Vagina (tissue), 2 donors: ENCODE results near the gene ATP6V0C. TPM values are rescaled to one million over a fixed set of nuclear protein-coding genes. Genes with fewer than 3 reads are reported as not detected.
"Not testable (repeated sequence)": the region's sequence is repeated elsewhere in the genome, so short reads cannot be mapped to it uniquely, and the experiment has no call there.

Source experiments
- DNase-seq, 2 donors: peaks; one replicate each; pipeline ENCODE4 v3.0.0-alpha.2; 2017; ENCODE audit errors: extremely low spot score in 2 of 2
- H3K27ac ChIP-seq: fragments of 200-600 bp; sonication (generic); one replicate; pipeline ENCODE4 v1.5.1; 2019
- H3K27me3 ChIP-seq: fragments of 200-600 bp; sonication (generic); one replicate; pipeline ENCODE4 v1.5.1; 2019
- H3K36me3 ChIP-seq, 2 donors: fragments of 200-600 bp; sonication (generic); one replicate each; pipeline ENCODE4 v1.5.1; 2017 to 2019
- H3K4me1 ChIP-seq: fragments of 200-600 bp; sonication (generic); one replicate; pipeline ENCODE4 v1.5.1; 2019
- H3K4me3 ChIP-seq, 2 donors: fragments of 200-600 bp; sonication (generic); 1 replicate in 1 of 2; 2 replicates in 1 of 2; pipeline ENCODE4 v1.5.1; 2016 to 2019
- H3K9me3 ChIP-seq: fragments of 200-600 bp; sonication (generic); one replicate; pipeline ENCODE4 v1.5.1; 2019
- CTCF ChIP-seq, 3 experiments: fragments of 450-650 bp in 2 of 3; fragments of 200-600 bp in 1 of 3; sonication (generic) in 1 of 3; IDR thresholded peaks; one replicate each; pipeline ENCODE4 v1.5.1; 2017 to 2019; ENCODE audit warnings: antibody characterized with exemption in 3 of 3, mild to moderate bottlenecking in 2 of 3, moderate library complexity in 2 of 3
- POLR2A ChIP-seq, 2 donors: fragments of 450-650 bp; IDR thresholded peaks; one replicate each; pipeline ENCODE4 v1.6.1; 2017; ENCODE audit warnings: antibody characterized with exemption in 2 of 2, mild to moderate bottlenecking in 2 of 2, moderate library complexity in 2 of 2
- POLR2AphosphoS5 ChIP-seq, 2 donors: sonication (generic); formaldehyde crosslinking; IDR thresholded peaks; one replicate each; pipeline ENCODE4 v1.9.0; 2017; ENCODE audit warnings: antibody characterized with exemption in 2 of 2, mild to moderate bottlenecking in 2 of 2, low read depth in 1 of 2; ENCODE audit not compliant: insufficient read depth in 1 of 2
- intact Hi-C: fragments of 100-400 bp; cut with DNase I; formaldehyde crosslinking; loops from one replicate; pipeline ENCODE4 v1.15.1; 2023
- total RNA-seq: library from RNA; depleted of rRNA; stranded (reverse); fragments of >200 nt; gene quantifications from one replicate; pipeline ENCODE4 v1.2.3, GENCODE V29; 2016

Gene ATP6V0C
- total RNA-seq, 1 donor from 2014 or later = 133 TPM

DNA sequence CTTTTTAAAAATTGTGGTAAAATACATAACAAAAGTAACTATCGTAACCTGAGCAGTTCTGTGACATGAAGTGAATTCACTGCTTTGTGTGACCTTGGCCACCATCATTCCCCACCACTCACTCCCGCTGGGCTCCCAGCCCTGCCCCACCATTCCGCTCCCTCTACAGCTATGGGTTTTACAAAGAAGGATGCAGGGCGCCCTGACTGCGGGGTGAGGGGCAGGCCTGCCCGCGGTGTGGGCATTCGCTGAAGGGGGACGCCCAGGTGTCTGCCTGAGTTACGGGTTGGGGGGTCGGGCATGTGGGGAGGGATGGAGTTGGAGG, 17.6 kb downstream of the ATP6V0C start, which contains the start of gene CEMP1:
Gene CEMP1, minus strand, starts transcription at position 38 of the 325 bp plus-strand sequence. CDS start 335 bp downstream, outside the sequence.
- intact Hi-C loops = no loop called here

DNA sequence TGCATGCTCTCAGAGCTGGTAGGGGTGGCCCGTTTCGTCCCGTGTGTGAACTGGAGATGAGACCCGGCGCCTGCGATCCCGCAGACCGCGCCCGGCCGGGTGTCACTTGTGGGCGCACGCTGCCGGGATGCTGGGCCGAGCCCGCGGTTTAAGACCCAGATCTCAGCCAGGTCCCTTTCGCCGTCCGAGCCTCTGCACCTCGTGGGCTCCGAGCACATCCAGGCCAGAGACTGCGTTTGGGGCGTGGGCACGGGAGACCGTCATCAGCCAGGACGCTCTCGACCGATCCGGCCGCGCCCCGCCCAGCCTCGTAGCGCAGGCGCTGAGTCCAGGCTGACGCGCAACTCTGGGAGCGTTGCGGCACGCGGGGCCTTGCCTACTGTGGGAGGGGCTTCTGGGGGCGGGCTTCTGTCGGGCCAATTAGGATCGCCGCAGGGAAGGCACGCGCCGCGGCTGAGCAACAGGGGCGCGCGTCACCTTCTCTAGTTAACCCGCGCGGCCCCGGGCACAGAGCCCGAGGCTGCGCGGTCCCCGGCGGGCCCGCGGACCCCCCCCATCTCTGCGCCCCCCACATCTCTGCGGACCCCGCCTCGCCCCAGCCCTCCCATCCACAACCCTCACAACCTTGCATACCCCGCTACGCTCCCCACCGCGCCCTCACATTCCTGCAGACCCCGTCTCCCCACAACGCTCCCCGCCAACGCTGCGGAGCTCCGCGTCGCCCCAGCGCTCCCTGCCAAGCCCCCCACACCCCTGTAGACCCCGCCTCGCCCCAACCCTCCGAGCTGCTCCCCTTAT, 18.1 kb downstream of the ATP6V0C start:
- Histone ChIP-seq H3K27me3 (no peaks in the 10 kb centered on the region), H3K27ac (peak overlapping the region; percentile 99), H3K4me3 (peak overlapping the region; percentile 83 to 88), H3K4me1 (peaks cover 29% of the 10 kb centered on the region), H3K9me3 (no peaks in the 10 kb centered on the region), H3K36me3 (peaks cover 0 to 21% of the 10 kb centered on the region in 2 donors)
- intact Hi-C loops = no loop called here
- TF ChIP-seq POLR2AphosphoS5 (IDR thresholded peaks at IDR 0.05; ENCODE audit: insufficient read depth in 1 of 2, low read depth in 1 of 2) (peak; percentile 93 to 95), POLR2A (IDR thresholded peaks at IDR 0.05) (peak in 1 of 2 donors; percentile 60), CTCF (IDR thresholded peaks at IDR 0.05) (no peak)
- DNase-seq = peak in 1 of 2 donors; percentile 98

More for the DNA sequence above, 17.6 kb downstream of the ATP6V0C start, which contains the start of gene CEMP1:
- Histone ChIP-seq H3K27ac (peak within 1 kb of the TSS; percentile 99), H3K36me3 (peaks cover 0 to 22% of the 10 kb centered on the region in 2 donors), H3K9me3 (no peaks in the 10 kb centered on the region), H3K4me3 (peak within 1 kb of the TSS; percentile 83 to 88), H3K27me3 (no peaks in the 10 kb centered on the region), H3K4me1 (peaks cover 23% of the 10 kb centered on the region)
- TF ChIP-seq POLR2AphosphoS5 (IDR thresholded peaks at IDR 0.05; ENCODE audit: insufficient read depth in 1 of 2, low read depth in 1 of 2) = no peak
- no peak for TF ChIP-seq POLR2A (IDR thresholded peaks at IDR 0.05)
- TF ChIP-seq CTCF (IDR thresholded peaks at IDR 0.05) = no peak
- DNase-seq = no peak

DNA sequence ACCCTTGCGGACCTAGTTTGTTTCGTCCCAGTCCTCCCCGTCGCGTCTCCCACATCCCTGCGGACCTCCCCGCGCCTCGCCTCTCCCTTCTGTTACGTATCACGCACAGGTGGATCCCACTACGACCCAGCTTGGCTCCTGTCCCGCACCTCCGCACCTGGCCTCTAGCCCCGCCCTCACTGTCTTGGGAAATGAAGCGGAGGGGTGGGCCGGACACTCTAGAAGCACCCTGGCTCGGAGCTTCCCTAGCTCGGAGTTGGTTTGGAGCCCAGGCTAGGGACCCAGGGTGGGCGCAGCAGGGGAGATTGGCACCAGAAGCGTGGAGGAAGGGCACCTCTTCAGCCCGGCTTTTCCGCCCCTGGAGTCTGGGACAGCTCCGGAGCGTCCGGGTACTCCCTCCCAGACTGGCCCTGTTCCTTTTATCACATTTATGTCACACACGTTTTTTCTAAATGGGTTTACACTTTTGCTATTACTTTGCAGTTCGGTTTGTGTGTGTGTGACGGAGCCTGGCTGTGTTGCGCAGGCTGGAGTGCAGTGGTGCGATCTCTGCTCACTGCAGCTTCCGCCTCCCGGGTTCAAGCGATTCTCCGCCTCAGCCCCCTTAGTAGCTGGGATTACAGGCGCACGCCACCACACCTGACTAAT, 18.9 kb downstream of the ATP6V0C start:
- Histone ChIP-seq H3K4me3 (peak overlapping the region; percentile 83 to 88), H3K27ac (peak overlapping the region; percentile 99), H3K36me3 (peaks cover 0 to 20% of the 10 kb centered on the region in 2 donors), H3K4me1 (peaks cover 32% of the 10 kb centered on the region), H3K9me3 (no peaks in the 10 kb centered on the region), H3K27me3 (no peaks in the 10 kb centered on the region)
- no peak for TF ChIP-seq POLR2A (IDR thresholded peaks at IDR 0.05)
- TF ChIP-seq POLR2AphosphoS5 (IDR thresholded peaks at IDR 0.05; ENCODE audit: insufficient read depth in 1 of 2, low read depth in 1 of 2) = peak in 1 of 2 donors; percentile 61
- peak in 1 of 3 experiments; percentile 5 for TF ChIP-seq CTCF (IDR thresholded peaks at IDR 0.05)
- DNase-seq = no peak
- intact Hi-C loops = no loop called here

GRCh38 chr16:2533142-2533755, 19.5 kb downstream of the ATP6V0C start:
- peaks cover 0 to 14% of the 10 kb centered on the region in 2 donors for H3K36me3 ChIP-seq
- H3K4me3 ChIP-seq = peak overlapping the region; percentile 83 to 88
- peak overlapping the region; percentile 99 for H3K27ac ChIP-seq
- peaks cover 32% of the 10 kb centered on the region for H3K4me1 ChIP-seq
- H3K9me3 ChIP-seq, intact Hi-C loops, DNase-seq, H3K27me3 ChIP-seq: not testable (repeated sequence)

- Histone ChIP-seq H3K4me1 (peaks cover 36% of the 10 kb centered on the region), H3K27me3 (no peaks in the 10 kb centered on the region), H3K27ac (no peak overlapping the region), H3K9me3 (no peaks in the 10 kb centered on the region), H3K4me3 (no peak overlapping the region), H3K36me3 (peaks cover 0 to 7% of the 10 kb centered on the region in 2 donors)
- TF ChIP-seq CTCF (IDR thresholded peaks at IDR 0.05) (no peak), POLR2A (IDR thresholded peaks at IDR 0.05) (no peak), POLR2AphosphoS5 (IDR thresholded peaks at IDR 0.05; ENCODE audit: insufficient read depth in 1 of 2, low read depth in 1 of 2) (no peak)
- no peak for DNase-seq
- intact Hi-C loops = no loop called here
Measured at GRCh38 chr16:2533912-2534311, 20.2 kb downstream of the ATP6V0C start.

- DNase-seq, H3K36me3 ChIP-seq, H3K4me3 ChIP-seq, intact Hi-C loops, H3K9me3 ChIP-seq, H3K27me3 ChIP-seq: not testable (repeated sequence)
- peaks cover 40% of the 10 kb centered on the region for H3K4me1 ChIP-seq
- H3K27ac ChIP-seq = peak overlapping the region; percentile 86
Measured at GRCh38 chr16:2534335-2534734, 20.6 kb downstream of the ATP6V0C start.
